GM19468 (cell line): Measurements from ENCODE around the gene HLCS.
"Not testable (repeated sequence)": the region's sequence is repeated elsewhere in the genome, so short reads cannot be mapped to it uniquely, and the experiment has no call there.

Experiments
- ATAC-seq: cut with Tn5 transposase; IDR thresholded peaks from one replicate; pipeline ENCODE4 v1.9.1; 2021; ENCODE audit warnings: mild to moderate bottlenecking, moderate library complexity, moderate number of reproducible peaks; ENCODE audit not compliant: unreplicated experiment; ENCODE audit errors: extremely low read depth

The HLCS gene

GRCh38 chr21:36960676-36961284 is 5.7 kb downstream of the HLCS start:
- no peak for ATAC-seq

GRCh38 chr21:36959020-36959835 is 7.2 kb downstream of the HLCS start:
- no peak for ATAC-seq

- ATAC-seq: no peak
These were observed 10.7 kb downstream of the HLCS start for GRCh38 chr21:36955783-36956182.

- not testable (repeated sequence) for ATAC-seq
These were observed 14.1 kb downstream of the HLCS start for GRCh38 chr21:36952331-36952730.

- ATAC-seq: no peak
These were observed 17.0 kb downstream of the HLCS start for GRCh38 chr21:36949171-36950141.

- no peak for ATAC-seq
These were observed 17.8 kb downstream of the HLCS start for GRCh38 chr21:36948686-36949085.

GRCh38 chr21:36946949-36947356 is 19.5 kb downstream of the HLCS start:
- ATAC-seq: no peak

- no peak for ATAC-seq
These were observed 20.9 kb downstream of the HLCS start for GRCh38 chr21:36945496-36946138.

GRCh38 chr21:36936361-36937135 is 29.9 kb downstream of the HLCS start:
- no peak for ATAC-seq

GRCh38 chr21:36934864-36935420 is 31.5 kb downstream of the HLCS start:
- no peak for ATAC-seq

- no peak for ATAC-seq
These were observed 34.2 kb downstream of the HLCS start for GRCh38 chr21:36932161-36932816.

GRCh38 chr21:36929622-36930021 is 36.8 kb downstream of the HLCS start:
- no peak for ATAC-seq

- ATAC-seq: no peak
These were observed 37.5 kb downstream of the HLCS start for GRCh38 chr21:36928960-36929359.

GRCh38 chr21:36927719-36928117 is 38.8 kb downstream of the HLCS start:
- ATAC-seq: no peak

- ATAC-seq: no peak
These were observed 39.3 kb downstream of the HLCS start for GRCh38 chr21:36926989-36927718.

- ATAC-seq: no peak
These were observed 43.2 kb downstream of the HLCS start for GRCh38 chr21:36923270-36923669.

- ATAC-seq: no peak
These were observed 43.6 kb downstream of the HLCS start for GRCh38 chr21:36922861-36923260.

GRCh38 chr21:36918291-36918690 is 48.2 kb downstream of the HLCS start:
- no peak for ATAC-seq
